Left colon (tissue), 2 donors: ENCODE data around the gene CDS2. TPM values are rescaled to one million over a fixed set of nuclear protein-coding genes. Genes with fewer than 3 reads are reported as not detected.

Experiments used
- ATAC-seq: fragments of 200-7000 bp; cut with Tn5 transposase; one replicate; pipeline ENCODE4 v1.9.1; 2020; ENCODE audit warnings: mild to moderate bottlenecking, moderate library complexity
- DNase-seq, 2 donors: peaks; one replicate each; pipeline ENCODE4 v3.0.0-alpha.2; 2020
- intact Hi-C, 2 donors: fragments of 100-400 bp; cut with DNase I in 1 of 2; cut with micrococcal nuclease in 1 of 2; formaldehyde crosslinking; loops; one replicate each; pipeline versions ENCODE4 v1.11.2 to v1.14.0; 2022; cut with DNase I, micrococcal nuclease
- total RNA-seq, 2 donors: library from RNA; stranded (reverse); fragmentation: NEBNext Ultra II Directional; extraction: Animal tissue kit (Norgen Biotek cat#: 25700); gene quantifications; one replicate each; pipeline ENCODE4 v1.2.1, GENCODE V29; 2021
- donor health status: DM: no; HTN: no; CAD: no.
- donor health status: DM: yes; HTN: yes; CAD: no.

CDS2 gene
- total RNA-seq, 2 donors from 2014 or later: 33.4 to 42.6 TPM

- intact Hi-C loops: loop anchor here in 1 of 2 donors (5.0 kb wide), 1 partner anchor 66 kb away; the partner anchor contains the start of gene CDS2
- ATAC-seq (no peak), DNase-seq (no peak)
These were observed 66.0 kb downstream of the CDS2 start for GRCh38 chr20:5192570-5193431.

GRCh38 chr20:5195655-5196054, 68.8 kb downstream of the CDS2 start:
- DNase-seq (no peak), ATAC-seq (no peak)
- intact Hi-C loops: no loop called here

GRCh38 chr20:5196149-5196548, 69.3 kb downstream of the CDS2 start:
- intact Hi-C loops: no loop called here
- ATAC-seq: no peak
- no peak for DNase-seq

GRCh38 chr20:5197270-5197827, 70.5 kb downstream of the CDS2 start:
- no peak for ATAC-seq
- no peak for DNase-seq
- intact Hi-C loops: no loop called here

- intact Hi-C loops: no loop called here
- DNase-seq (no peak), ATAC-seq (no peak)
These were observed 71.2 kb downstream of the CDS2 start for GRCh38 chr20:5197847-5198650.

- DNase-seq (no peak), ATAC-seq (no peak)
- intact Hi-C loops: no loop called here
These were observed 71.8 kb downstream of the CDS2 start for GRCh38 chr20:5198651-5198924.

GRCh38 chr20:5203380-5203779, 76.6 kb downstream of the CDS2 start:
- ATAC-seq (no peak), DNase-seq (no peak)
- intact Hi-C loops: no loop called here

GRCh38 chr20:5205348-5206210, 78.8 kb downstream of the CDS2 start:
- DNase-seq (peak; percentile 51 to 73), ATAC-seq (peak; percentile 70)
- intact Hi-C loops: no loop called here

- intact Hi-C loops: no loop called here
- DNase-seq (no peak), ATAC-seq (no peak)
These were observed 80.3 kb downstream of the CDS2 start for GRCh38 chr20:5207138-5207537.

GRCh38 chr20:5211803-5212714, 85.3 kb downstream of the CDS2 start:
- DNase-seq (no peak), ATAC-seq (peak; percentile 95)
- intact Hi-C loops: no loop called here

GRCh38 chr20:5212907-5213487, 86.2 kb downstream of the CDS2 start:
- DNase-seq (no peak), ATAC-seq (no peak)
- intact Hi-C loops: no loop called here

- no peak for DNase-seq
- intact Hi-C loops: no loop called here
- no peak for ATAC-seq
These were observed 88.0 kb downstream of the CDS2 start for GRCh38 chr20:5214826-5215225.

- intact Hi-C loops: no loop called here
- DNase-seq (no peak), ATAC-seq (no peak)
These were observed 89.0 kb downstream of the CDS2 start for GRCh38 chr20:5215672-5216304.

GRCh38 chr20:5216663-5217062, 89.9 kb downstream of the CDS2 start:
- ATAC-seq: no peak
- no peak for DNase-seq
- intact Hi-C loops: no loop called here

- ATAC-seq: no peak
- no peak for DNase-seq
- intact Hi-C loops: no loop called here
These were observed 90.8 kb downstream of the CDS2 start for GRCh38 chr20:5217616-5218015.

- ATAC-seq (no peak), DNase-seq (no peak)
- intact Hi-C loops: no loop called here
These were observed 93.7 kb downstream of the CDS2 start for GRCh38 chr20:5220321-5221060.

- DNase-seq: no peak
- ATAC-seq: no peak
- intact Hi-C loops: no loop called here
These were observed 94.2 kb downstream of the CDS2 start for GRCh38 chr20:5221061-5221430.
